ENCODE measurements around the gene SRPK3. TPM values are rescaled to one million over a fixed set of nuclear protein-coding genes. Genes with fewer than 3 reads are reported as not detected.

Gene SRPK3
- total RNA-seq, 3 donors from 2014 or later = 0.55 to 4.6 (median 1.0) TPM

DNA sequence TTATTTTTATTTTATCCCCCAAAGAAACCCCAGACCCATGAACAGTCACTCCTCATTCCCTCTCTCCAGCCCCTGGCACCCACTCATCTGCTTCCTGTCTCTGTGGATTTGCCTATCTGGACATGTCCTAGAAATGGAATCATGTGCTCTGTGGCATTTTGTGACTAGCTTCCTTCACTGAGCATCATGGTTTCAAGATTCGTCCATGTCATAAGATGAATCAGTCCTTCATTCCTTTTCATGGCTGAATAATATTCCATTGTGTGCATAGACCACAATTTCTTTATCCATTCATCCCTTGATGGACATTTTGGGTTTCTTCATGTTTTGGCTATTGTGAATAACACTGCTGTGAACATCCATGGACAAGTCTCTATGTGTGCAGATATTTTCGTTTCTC is 46.0 kb upstream of the SRPK3 start:
- no peaks in the 10 kb centered on the region for H3K9me3 ChIP-seq
- H3K4me1 ChIP-seq (ENCODE audit: low read depth) = no peaks in the 10 kb centered on the region
- no peaks in the 10 kb centered on the region for H3K36me3 ChIP-seq (ENCODE audit: low read depth)
- DNase-seq = no peak
- H3K4me3 ChIP-seq = no peak overlapping the region
- TF ChIP-seq, protein P1, sequence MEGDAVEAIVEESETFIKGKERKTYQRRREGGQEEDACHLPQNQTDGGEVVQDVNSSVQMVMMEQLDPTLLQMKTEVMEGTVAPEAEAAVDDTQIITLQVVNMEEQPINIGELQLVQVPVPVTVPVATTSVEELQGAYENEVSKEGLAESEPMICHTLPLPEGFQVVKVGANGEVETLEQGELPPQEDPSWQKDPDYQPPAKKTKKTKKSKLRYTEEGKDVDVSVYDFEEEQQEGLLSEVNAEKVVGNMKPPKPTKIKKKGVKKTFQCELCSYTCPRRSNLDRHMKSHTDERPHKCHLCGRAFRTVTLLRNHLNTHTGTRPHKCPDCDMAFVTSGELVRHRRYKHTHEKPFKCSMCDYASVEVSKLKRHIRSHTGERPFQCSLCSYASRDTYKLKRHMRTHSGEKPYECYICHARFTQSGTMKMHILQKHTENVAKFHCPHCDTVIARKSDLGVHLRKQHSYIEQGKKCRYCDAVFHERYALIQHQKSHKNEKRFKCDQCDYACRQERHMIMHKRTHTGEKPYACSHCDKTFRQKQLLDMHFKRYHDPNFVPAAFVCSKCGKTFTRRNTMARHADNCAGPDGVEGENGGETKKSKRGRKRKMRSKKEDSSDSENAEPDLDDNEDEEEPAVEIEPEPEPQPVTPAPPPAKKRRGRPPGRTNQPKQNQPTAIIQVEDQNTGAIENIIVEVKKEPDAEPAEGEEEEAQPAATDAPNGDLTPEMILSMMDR (IDR thresholded peaks at IDR 0.05) = no peak
- intact Hi-C loops (cut with DNase I, micrococcal nuclease) = no loop called here
- no peak for ATAC-seq

DNA sequence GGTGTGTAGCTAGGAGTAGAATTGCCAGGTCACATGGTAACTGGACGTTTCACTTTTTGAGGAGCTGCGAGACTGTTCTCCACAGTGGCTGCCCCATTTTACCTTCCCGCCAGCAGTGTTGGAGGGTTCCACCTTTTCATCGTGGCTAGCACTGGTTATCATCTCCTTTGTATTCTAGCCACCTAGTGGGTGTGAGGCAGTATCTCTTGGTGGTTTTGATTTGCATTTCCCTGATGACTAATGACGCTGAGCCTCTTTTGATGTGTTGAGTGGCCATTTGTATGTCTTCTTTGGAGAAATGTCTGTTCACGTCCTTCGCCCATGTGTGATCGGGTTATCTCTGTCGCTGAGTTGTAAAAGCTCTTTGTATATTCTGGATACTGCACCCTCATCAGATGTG is 45.6 kb upstream of the SRPK3 start:
- no peak overlapping the region for H3K4me3 ChIP-seq
- no peaks in the 10 kb centered on the region for H3K36me3 ChIP-seq (ENCODE audit: low read depth)
- intact Hi-C loops (cut with DNase I, micrococcal nuclease) = no loop called here
- H3K4me1 ChIP-seq (ENCODE audit: low read depth) = no peaks in the 10 kb centered on the region
- TF ChIP-seq, protein P1 (IDR thresholded peaks at IDR 0.05) = no peak
- no peaks in the 10 kb centered on the region for H3K9me3 ChIP-seq
- DNase-seq (no peak), ATAC-seq (no peak)

DNA sequence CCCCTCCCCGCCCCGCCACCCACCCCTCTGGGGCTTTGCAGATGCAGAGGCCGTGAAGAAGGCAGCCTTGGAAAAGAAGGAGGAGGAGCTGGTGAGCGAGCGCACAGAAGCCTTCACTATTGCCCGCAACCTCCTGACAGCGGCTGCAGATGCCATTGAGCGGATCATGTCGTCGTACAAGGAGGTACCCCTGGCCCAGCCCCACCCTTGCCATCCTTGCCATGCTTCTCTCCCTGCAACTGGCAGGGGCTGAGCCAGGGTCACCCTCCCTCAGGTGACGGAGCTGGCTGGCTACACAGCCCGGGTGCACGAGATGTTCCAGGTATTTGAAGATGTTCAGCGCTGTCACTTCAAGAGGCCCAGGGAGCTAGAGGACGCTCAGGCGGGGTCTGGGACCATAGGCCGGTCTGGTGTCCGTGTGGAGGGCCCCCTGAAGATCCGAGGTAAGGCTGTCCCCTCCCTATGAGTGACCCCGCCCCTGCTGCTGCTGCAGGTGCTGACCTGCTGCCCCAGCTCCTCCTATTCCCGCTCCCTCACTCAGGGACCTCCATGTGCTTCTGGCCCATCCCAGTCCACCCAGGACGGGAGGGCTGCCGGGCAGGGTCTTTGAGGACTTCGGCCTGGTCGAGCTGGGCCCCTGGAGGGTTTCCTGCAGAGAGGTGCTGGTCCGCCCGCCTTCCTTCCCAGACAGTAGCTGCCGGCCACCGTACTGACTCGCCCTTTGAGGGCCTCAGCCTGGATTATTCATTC is 44.6 kb upstream of the SRPK3 start:
- TF ChIP-seq, protein P1 (IDR thresholded peaks at IDR 0.05) = no peak
- Histone ChIP-seq H3K36me3 (ENCODE audit: low read depth) (no peaks in the 10 kb centered on the region), H3K4me1 (ENCODE audit: low read depth) (no peaks in the 10 kb centered on the region), H3K4me3 (no peak overlapping the region), H3K9me3 (no peaks in the 10 kb centered on the region)
- ATAC-seq = no peak
- no peak for DNase-seq
- intact Hi-C loops (cut with DNase I, micrococcal nuclease) = no loop called here

DNA sequence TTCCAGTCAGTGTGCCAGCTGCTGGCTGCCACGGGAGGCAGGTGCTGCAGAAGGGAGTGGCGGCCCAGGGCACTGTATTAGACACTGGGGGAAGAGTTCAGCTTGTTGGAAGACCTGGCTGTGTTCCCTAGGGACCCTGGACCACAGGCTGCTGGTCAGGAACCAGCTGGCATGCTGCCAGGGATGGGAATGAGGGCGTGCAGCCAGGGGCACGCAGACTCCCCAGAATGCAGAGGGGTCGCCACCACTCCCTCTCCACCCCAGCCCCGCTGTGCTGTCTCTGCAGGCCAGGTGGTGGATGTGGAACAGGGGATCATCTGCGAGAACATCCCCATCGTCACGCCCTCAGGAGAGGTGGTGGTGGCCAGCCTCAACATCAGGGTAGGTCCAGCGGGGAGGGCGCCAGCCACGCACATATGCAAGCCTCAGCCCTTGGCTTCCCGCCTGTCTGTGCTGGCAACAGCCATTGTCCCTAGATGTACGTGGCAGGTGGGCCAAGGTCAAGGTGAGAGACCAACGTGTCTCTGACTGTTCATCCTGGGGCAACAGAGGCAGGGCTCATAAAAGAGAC is 43.9 kb upstream of the SRPK3 start:
- Histone ChIP-seq H3K36me3 (ENCODE audit: low read depth) (no peaks in the 10 kb centered on the region), H3K4me1 (ENCODE audit: low read depth) (no peaks in the 10 kb centered on the region), H3K4me3 (no peak overlapping the region), H3K9me3 (no peaks in the 10 kb centered on the region)
- ATAC-seq (no peak), DNase-seq (no peak)
- intact Hi-C loops (cut with DNase I, micrococcal nuclease) = no loop called here
- TF ChIP-seq, protein P1 (IDR thresholded peaks at IDR 0.05) = no peak

DNA sequence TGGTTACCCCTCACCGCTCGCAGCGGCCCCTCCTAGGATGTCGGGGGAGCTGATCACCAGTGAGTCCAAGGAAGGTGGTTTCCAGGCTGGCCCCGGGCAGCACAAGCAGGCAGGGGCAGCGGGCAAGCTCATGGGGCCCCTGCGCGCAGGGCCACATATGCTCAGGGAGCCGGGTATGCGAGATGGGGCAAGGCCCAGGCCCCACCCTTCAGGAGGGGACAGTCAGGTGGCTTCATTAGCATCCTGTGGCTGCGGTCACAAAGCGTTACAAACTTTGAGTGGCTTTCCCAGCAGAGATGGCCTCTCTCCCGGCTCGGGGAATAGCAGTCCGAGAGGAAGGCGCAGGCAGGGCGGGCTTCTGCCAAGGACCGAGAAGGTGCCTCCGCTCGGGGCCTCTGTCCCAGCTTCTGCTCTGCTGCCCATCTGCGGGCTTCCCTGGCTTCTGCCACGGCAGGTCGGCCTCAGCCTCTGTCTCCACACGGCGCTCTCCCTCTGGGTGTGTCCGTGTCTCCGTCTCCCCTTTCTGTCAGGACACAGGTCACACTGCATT is 42.7 kb upstream of the SRPK3 start:
- intact Hi-C loops (cut with DNase I, micrococcal nuclease) = no loop called here
- no peak overlapping the region for H3K4me3 ChIP-seq
- DNase-seq (no peak), ATAC-seq (no peak)
- H3K4me1 ChIP-seq (ENCODE audit: low read depth) = no peaks in the 10 kb centered on the region
- no peaks in the 10 kb centered on the region for H3K36me3 ChIP-seq (ENCODE audit: low read depth)
- TF ChIP-seq, protein P1 (IDR thresholded peaks at IDR 0.05) = no peak
- H3K9me3 ChIP-seq = no peaks in the 10 kb centered on the region

Measured in mucosa of descending colon (tissue), 3 donors.